Measurements from ENCODE around the gene ZNF304. TPM values are rescaled to one million over a fixed set of nuclear protein-coding genes. Genes with fewer than 3 reads are reported as not detected.

Gene ZNF304
- total and polyA plus RNA-seq, 2 of the 13 experiments (the other 11 are each of a cell fraction or from before 2014, with no cell fraction given): 3.4 to 8.0 TPM

DNA sequence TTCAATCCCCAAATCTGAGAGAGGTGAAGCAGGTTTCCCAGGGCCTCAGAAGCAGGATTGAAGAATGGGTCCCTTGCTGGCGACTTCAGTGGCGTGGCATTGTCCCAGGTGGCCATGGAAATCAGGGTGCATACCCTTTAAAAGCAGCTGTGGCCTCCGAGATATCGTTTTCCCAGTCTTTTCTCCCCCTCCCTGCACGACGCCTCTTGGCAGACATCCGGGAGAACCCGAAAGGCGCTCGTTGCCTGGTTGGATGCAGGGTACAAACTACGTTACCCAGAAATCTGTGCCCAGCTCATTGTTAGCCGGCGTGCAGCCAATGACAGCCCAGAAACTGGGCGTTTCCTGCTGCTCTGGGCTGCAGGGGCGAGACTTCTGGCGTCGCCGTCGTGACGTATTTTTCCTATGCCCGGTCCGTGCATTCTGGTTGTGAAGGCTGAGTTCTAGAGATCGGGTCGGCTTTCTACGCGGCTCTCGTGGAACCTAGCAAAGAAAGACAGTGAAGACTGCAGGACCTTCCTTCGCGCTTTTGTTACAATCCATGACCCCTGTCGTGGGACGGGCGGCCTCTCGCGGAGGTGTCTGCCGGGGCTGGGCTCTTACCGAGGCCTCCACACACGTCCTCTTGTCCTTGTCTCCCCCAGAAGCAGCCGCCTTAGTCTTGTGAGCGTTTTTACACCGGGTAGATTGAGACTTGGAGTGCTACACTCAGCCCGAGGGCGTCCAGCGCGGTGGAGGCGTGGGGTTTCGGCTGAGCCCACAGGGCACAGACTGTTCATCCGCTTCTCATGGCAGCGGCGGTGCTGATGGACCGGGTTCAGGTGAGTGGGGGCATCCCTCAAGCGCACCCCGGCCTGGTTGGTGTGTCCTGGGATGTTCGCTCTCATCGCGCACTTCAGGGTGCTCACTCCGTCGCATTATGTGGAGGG, at the start of gene ZNF304 (continued):
- TF ChIP-seq POLR2AphosphoS2 (IDR thresholded peaks at IDR 0.05; ENCODE audit: low read depth, low read length): no peak
- no peak for TF ChIP-seq ZNF10 (CRISPR knock-in tag; IDR thresholded peaks at IDR 0.05; ENCODE audit: borderline replicate concordance, low read depth)
- peak; percentile 47; the same call in 1 of the 2 replicates for TF ChIP-seq ZSCAN30 (CRISPR knock-in tag; IDR thresholded peaks at IDR 0.05)
- TF ChIP-seq TBL1XR1 (IDR thresholded peaks at IDR 0.05; ENCODE audit: borderline replicate concordance, low read length, partially characterized antibody): no peak
- no peak for TF ChIP-seq ZNF746 (CRISPR knock-in tag; IDR thresholded peaks at IDR 0.05)
- TF ChIP-seq AGO2 (optimal IDR thresholded peaks at IDR 0.05; ENCODE audit: low read depth, low read length): peak; percentile 43
- no peak for TF ChIP-seq ZNF24 (IDR thresholded peaks at IDR 0.05)
- no peak for TF ChIP-seq SRF (IDR thresholded peaks at IDR 0.05; ENCODE audit: low read depth, low read length)
- TF ChIP-seq ZNF333 (CRISPR knock-in tag; IDR thresholded peaks at IDR 0.05; ENCODE audit: borderline replicate concordance): no peak
- TF ChIP-seq ZNF331 (CRISPR knock-in tag; IDR thresholded peaks at IDR 0.05): peak; percentile 66; the same call in 1 of the 2 replicates
- no peak for TF ChIP-seq SOX6 (IDR thresholded peaks at IDR 0.05)
- TF ChIP-seq SOX6 (CRISPR knock-in tag; IDR thresholded peaks at IDR 0.05): peak; percentile 80
- TF ChIP-seq CREM (IDR thresholded peaks at IDR 0.05): peak; percentile 99
- peak; percentile 84 for TF ChIP-seq CREM (CRISPR knock-in tag; IDR thresholded peaks at IDR 0.05)
- peak; percentile 60; the same call in 1 of the 2 replicates for TF ChIP-seq TAF1 (CRISPR knock-in tag; IDR thresholded peaks at IDR 0.05)
- no peak for TF ChIP-seq ATRX (CRISPR knock-in tag; IDR thresholded peaks at IDR 0.05; ENCODE audit: borderline replicate concordance)
- TF ChIP-seq, protein P1, sequence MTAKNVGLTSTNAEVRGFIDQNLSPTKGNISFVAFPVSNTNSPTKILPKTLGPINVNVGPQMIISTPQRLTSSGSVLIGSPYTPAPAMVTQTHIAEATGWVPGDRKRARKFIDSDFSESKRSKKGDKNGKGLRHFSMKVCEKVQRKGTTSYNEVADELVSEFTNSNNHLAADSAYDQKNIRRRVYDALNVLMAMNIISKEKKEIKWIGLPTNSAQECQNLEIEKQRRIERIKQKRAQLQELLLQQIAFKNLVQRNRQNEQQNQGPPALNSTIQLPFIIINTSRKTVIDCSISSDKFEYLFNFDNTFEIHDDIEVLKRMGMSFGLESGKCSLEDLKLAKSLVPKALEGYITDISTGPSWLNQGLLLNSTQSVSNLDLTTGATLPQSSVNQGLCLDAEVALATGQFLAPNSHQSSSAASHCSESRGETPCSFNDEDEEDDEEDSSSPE (CRISPR knock-in tag; IDR thresholded peaks at IDR 0.05): peak; percentile 66; the same call in 1 of the 2 replicates
- no peak; the same call in 1 of the 2 replicates for TF ChIP-seq FOSL2 (CRISPR knock-in tag; IDR thresholded peaks at IDR 0.05)
- TF ChIP-seq PRPF4 (IDR thresholded peaks at IDR 0.05; ENCODE audit: low read depth, low read length, poor library complexity, severe bottlenecking): no peak
- TF ChIP-seq ZNF44 (CRISPR knock-in tag; IDR thresholded peaks at IDR 0.05): no peak; the same call in 1 of the 2 replicates
- TF ChIP-seq ZNF260 (CRISPR knock-in tag; IDR thresholded peaks at IDR 0.05; ENCODE audit: borderline replicate concordance, low read depth): no peak
- no peak for TF ChIP-seq CENPT (CRISPR knock-in tag; IDR thresholded peaks at IDR 0.05; ENCODE audit: low read depth)
- peak; percentile 56; the same call in 1 of the 2 replicates for TF ChIP-seq ZNF350 (CRISPR knock-in tag; IDR thresholded peaks at IDR 0.05; ENCODE audit: borderline replicate concordance, low read depth)
- TF ChIP-seq ZNF33B (CRISPR knock-in tag; IDR thresholded peaks at IDR 0.05): no peak
- peak; percentile 97 for TF ChIP-seq KAT8 (CRISPR knock-in tag; IDR thresholded peaks at IDR 0.05)
- no peak for TF ChIP-seq MZF1 (CRISPR knock-in tag; IDR thresholded peaks at IDR 0.05; ENCODE audit: borderline replicate concordance)
- no peak for TF ChIP-seq KLF13 (CRISPR knock-in tag; IDR thresholded peaks at IDR 0.05)
- no peak for TF ChIP-seq HIVEP1 (CRISPR knock-in tag; IDR thresholded peaks at IDR 0.05)
- TF ChIP-seq ZNF792 (CRISPR knock-in tag; IDR thresholded peaks at IDR 0.05): no peak
- TF ChIP-seq TBX3 (IDR thresholded peaks at IDR 0.05; ENCODE audit: borderline replicate concordance): no peak
- no peak for TF ChIP-seq ZNF225 (CRISPR knock-in tag; IDR thresholded peaks at IDR 0.05)
- TF ChIP-seq MXD4 (CRISPR knock-in tag; IDR thresholded peaks at IDR 0.05): no peak
- TF ChIP-seq RBAK (CRISPR knock-in tag; IDR thresholded peaks at IDR 0.05): no peak
- TF ChIP-seq KLF9 (CRISPR knock-in tag; IDR thresholded peaks at IDR 0.05; ENCODE audit: low read depth): no peak

All from HepG2 (cell line).